HG02642 (cell line): ENCODE results near the gene FAM229B.
"Not testable (repeated sequence)": the region's sequence is repeated elsewhere in the genome, so short reads cannot be mapped to it uniquely, and the experiment has no call there.

Source experiments
- ATAC-seq: cut with Tn5 transposase; IDR thresholded peaks from one replicate; pipeline ENCODE4 v1.9.1; 2021; ENCODE audit warnings: mild to moderate bottlenecking; ENCODE audit not compliant: unreplicated experiment, poor library complexity

Gene FAM229B

DNA sequence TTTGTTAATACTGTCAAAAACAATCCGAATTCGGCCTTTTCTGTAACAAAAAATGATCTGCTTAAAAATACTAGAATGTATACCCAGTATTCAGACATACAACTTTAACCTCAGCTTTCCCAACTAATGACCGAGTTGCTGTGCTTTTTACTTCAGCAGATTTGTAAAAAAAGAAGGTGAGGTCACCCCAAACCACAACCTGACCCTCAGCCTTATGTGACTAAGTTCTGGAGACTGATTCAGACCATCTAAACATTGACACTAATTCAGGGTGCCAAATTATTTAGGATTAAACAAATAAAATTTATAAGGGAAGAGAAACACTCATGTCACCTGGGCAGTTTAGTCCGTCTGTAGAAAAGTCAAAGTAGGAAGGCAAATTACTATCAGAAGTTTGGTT lies 25.8 kb upstream of the FAM229B start:
- no peak for ATAC-seq

DNA sequence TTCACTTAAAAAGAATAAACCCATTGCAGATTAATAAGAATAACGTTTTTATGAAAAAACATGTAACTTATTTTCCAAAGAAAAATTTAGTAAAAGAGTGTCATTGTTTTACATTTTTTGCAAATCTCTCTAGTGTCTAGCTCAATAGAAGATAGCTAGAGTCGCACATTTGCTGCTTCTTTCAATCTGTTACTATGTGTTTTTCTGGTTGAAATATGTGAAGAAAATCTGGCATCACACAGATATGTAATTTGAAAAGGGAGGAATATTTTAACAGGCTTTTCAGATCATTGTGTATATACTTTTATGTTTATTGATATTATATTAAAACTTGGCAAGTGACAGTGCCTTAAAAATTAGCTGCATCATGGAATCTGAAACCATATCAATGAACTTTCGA lies 24.4 kb upstream of the FAM229B start:
- no peak for ATAC-seq

GRCh38 chr6:112065426-112065986 lies 21.9 kb upstream of the FAM229B start:
- ATAC-seq: no peak

GRCh38 chr6:112066606-112067005 lies 20.8 kb upstream of the FAM229B start:
- no peak for ATAC-seq

- ATAC-seq: no peak
These were observed 5.8 kb upstream of the FAM229B start for GRCh38 chr6:112081569-112081968.

DNA sequence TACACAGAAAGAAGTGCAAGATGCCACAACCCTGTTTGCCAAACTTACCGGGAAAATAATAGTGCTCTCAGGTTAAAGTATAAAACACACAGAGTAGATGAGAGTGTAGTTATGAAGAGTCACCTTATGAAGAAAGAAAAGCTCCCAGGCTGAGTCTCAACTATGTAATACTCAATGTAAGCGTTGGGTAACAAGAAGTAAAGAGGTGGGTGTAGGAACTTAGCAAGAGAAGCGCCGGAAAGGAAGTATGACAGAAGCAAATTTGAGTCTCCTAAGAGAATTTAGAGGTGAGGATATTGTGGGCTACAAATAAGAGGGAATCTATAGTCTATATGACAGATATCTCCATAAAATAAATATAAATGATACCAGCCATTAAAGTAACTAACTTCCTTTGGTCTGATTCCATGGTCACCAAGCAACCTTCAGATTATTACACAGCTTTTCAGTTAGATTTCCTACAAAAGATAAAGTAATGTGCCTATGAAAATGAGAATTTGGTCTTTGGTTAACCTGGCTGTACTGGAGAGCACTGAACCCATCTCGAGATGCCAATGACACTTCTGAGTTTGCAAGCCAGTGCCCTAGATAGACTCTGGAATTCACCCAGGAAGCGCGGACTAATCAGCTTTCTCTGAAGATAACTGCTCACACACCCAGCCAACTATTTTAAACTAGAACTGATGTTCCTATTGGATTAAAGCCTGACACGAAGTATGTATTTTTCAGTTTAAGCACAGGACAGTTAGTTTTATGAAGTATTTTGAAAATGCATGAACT lies 1.9 kb upstream of the FAM229B start:
- no peak for ATAC-seq

- peak; percentile 28 for ATAC-seq
These were observed 651 bp upstream of the FAM229B start for GRCh38 chr6:112086744-112087135.

GRCh38 chr6:112087916-112088315 lies 525 bp downstream of the FAM229B start:
- no peak for ATAC-seq

DNA sequence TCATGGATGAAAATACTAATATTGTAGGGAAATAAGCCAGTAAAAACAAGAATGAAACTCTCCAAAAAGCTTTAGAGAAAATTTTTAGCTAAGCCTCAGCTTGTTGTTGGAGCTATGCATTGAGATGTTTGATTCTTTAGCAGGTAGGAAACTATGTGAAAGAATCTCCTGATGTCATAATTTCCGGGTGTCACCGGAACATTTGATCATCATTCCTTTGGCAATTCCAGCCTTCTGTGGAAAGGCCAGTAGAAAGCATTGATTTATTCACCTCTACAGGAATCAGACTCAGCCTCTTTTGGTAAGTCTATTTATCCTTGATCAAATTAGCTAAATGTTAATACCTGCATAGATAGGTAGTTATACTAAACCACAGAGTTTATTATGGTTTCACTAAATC lies 9.5 kb downstream of the FAM229B start:
- no peak for ATAC-seq

DNA sequence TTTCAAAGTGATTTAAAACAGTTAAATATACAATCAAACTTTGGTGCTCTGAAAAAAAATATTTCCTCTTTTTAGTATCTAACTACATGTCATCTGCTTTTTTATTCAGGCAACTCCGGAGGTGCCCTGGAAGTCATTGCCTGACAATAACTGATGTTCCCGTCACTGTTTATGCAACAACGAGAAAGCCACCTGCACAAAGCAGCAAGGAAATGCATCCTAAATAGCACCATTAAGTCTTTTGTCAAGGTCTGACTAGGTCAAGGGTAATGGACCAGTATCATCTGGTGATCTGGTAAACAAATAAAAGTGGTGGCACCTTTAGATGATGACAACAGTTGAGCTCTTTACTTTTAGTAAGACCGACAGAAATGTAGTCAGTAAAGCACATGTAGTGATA lies 13.2 kb downstream of the FAM229B start:
- no peak for ATAC-seq

DNA sequence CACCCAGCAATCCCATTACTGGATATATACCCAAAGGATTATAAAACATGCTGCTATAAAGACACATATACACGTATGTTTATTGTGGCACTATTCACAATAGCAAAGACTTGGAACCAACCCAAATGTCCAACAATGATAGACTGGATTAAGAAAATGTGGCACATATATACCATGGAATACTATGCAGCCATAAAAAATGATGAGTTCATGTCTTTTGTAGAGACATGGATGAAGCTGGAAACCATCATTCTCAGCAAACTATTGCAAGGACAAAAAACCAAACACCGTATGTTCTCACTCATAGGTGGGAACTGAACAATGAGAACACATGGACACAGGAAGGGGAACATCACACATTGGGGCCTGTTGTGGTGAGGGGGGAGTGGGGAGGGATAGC lies 18.6 kb downstream of the FAM229B start:
- ATAC-seq: not testable (repeated sequence)

DNA sequence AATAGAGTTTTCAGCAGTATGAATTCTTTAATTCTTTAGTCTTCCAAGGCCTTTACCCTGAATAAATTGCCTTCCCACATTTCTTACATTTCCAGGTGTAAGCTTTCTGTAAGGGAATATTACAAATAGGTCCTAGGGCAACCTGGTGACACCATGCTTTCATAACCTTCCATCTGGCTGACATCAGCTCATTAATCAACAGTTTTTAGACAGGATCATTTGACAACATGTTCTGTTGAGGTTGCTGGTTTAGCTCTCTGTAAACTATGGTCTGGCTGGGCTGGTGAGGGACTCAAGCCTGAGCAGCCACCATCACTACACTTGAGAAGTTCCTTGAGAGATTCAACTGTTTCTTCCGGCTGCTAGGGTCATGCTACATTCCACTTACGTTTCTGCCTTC lies 19.2 kb downstream of the FAM229B start:
- no peak for ATAC-seq

GRCh38 chr6:112109262-112109661 lies 21.9 kb downstream of the FAM229B start:
- no peak for ATAC-seq

- ATAC-seq: no peak
These were observed 26.0 kb downstream of the FAM229B start for GRCh38 chr6:112113431-112113830.

- ATAC-seq: no peak
These were observed 26.5 kb downstream of the FAM229B start for GRCh38 chr6:112113918-112114317.

GRCh38 chr6:112114577-112115223 lies 27.3 kb downstream of the FAM229B start:
- ATAC-seq: no peak

- ATAC-seq: no peak
These were observed 28.8 kb downstream of the FAM229B start for GRCh38 chr6:112116221-112116620.

GRCh38 chr6:112117554-112117953 lies 30.2 kb downstream of the FAM229B start:
- no peak for ATAC-seq

- ATAC-seq: no peak
These were observed 30.6 kb downstream of the FAM229B start for GRCh38 chr6:112118034-112118433.

DNA sequence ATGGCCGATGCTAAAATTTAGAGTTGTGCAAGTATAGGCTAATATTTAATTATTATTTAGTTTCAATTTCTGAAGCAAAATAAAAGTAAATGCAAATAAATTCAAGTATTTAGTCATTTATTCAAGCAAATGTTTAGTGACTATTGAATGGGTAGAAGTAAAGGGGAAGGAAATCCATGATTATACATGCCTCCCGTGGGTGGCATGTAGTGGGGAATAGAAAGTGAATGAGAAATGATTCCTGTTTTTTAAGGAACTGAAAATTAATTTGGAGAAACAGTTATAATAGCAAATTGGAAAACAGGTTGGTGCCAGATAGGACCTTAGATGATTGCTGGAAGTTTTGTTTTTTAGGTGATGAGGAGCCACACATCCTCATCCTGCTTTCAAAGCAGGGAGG lies 35.4 kb downstream of the FAM229B start:
- no peak for ATAC-seq

DNA sequence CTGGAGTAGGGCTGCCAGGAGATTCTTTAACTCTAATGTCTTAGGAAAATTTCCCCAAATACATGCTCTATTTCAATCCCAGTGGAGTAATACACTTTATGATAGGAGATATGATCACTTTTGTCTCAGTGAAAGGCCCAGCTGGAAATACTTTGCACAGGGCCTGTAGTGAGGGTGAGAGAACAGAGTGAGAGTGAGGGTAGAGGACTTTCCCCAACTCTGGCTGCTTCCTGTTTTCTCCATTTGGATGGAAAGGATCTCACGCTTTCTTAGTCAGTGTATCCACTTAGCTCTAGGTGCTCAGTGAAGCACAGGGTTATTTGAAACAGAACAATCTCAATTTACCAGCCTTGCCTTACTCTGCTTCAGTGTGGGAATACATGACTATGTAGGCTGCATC lies 36.6 kb downstream of the FAM229B start:
- ATAC-seq: no peak

- no peak for ATAC-seq
These were observed 40.8 kb downstream of the FAM229B start for GRCh38 chr6:112128208-112128607.
